RPMI8226 (cell line): ENCODE results near the gene PRKAB1.

Source experiments
- DNase-seq: peaks from one replicate; pipeline ENCODE4 v3.0.0-alpha.2; 2015

Gene PRKAB1

GRCh38 chr12:119714614-119715267 lies 46.8 kb downstream of the PRKAB1 start:
- DNase-seq, result no peak

- no peak for DNase-seq
Observed at GRCh38 chr12:119715268-119715620, 47.3 kb downstream of the PRKAB1 start.

GRCh38 chr12:119718141-119718540 lies 50.2 kb downstream of the PRKAB1 start:
- no peak for DNase-seq

- no peak for DNase-seq
Observed at GRCh38 chr12:119720349-119720748, 52.4 kb downstream of the PRKAB1 start.

- DNase-seq, result no peak
Observed at GRCh38 chr12:119721306-119721705, 53.4 kb downstream of the PRKAB1 start.

- DNase-seq, result no peak
Observed at GRCh38 chr12:119725523-119725922, 57.6 kb downstream of the PRKAB1 start.

GRCh38 chr12:119727600-119728443 lies 59.9 kb downstream of the PRKAB1 start:
- DNase-seq, result no peak

GRCh38 chr12:119728444-119728745 lies 60.5 kb downstream of the PRKAB1 start:
- DNase-seq, result no peak

GRCh38 chr12:119729871-119730270 lies 61.9 kb downstream of the PRKAB1 start:
- DNase-seq, result no peak

- no peak for DNase-seq
Observed at GRCh38 chr12:119730381-119730780, 62.4 kb downstream of the PRKAB1 start.
